Cardiac fibroblast (primary cell): ENCODE measurements around the gene ZNF143.

ENCODE experiments used
- DNase-seq, 2 donors: peaks; one replicate each; pipeline versions ENCODE4 v3.0.0 to v3.0.0-alpha.2; 2010; ENCODE audit warnings: low read depth in 2 of 2
- H3K4me3 ChIP-seq, 2 donors: replicated peaks in 1 of 2; 1 replicate in 1 of 2; 2 replicates in 1 of 2; pipeline ENCODE4 v1.5.1; 2011; ENCODE audit warnings: low read depth in 2 of 2, low read length in 2 of 2, mild to moderate bottlenecking in 2 of 2, moderate library complexity in 1 of 2
- CTCF ChIP-seq: IDR thresholded peaks from one replicate; pipeline ENCODE4 v1.5.1; 2011; ENCODE audit warnings: low read depth, mild to moderate bottlenecking, low read length, inconsistent platforms

The ZNF143 gene

GRCh38 chr11:9473408-9473807 is 12.6 kb downstream of the ZNF143 start:
- DNase-seq = no peak
- TF ChIP-seq CTCF = no peak
- H3K4me3 ChIP-seq = no peak overlapping the region

- no peak for TF ChIP-seq CTCF
- H3K4me3 ChIP-seq = no peak overlapping the region
- DNase-seq = no peak
These were observed 19.1 kb downstream of the ZNF143 start for GRCh38 chr11:9479899-9480298.

GRCh38 chr11:9489080-9489765 is 28.4 kb downstream of the ZNF143 start:
- peak; percentile 44 to 83 for DNase-seq
- no peak for TF ChIP-seq CTCF
- peak overlapping the region in 1 of 2 donors; percentile 12 for H3K4me3 ChIP-seq

- no peak overlapping the region for H3K4me3 ChIP-seq
- no peak for TF ChIP-seq CTCF
- no peak for DNase-seq
These were observed 29.6 kb downstream of the ZNF143 start for GRCh38 chr11:9490376-9490775.

GRCh38 chr11:9493492-9493891 is 32.7 kb downstream of the ZNF143 start:
- TF ChIP-seq CTCF = no peak
- no peak for DNase-seq
- H3K4me3 ChIP-seq = no peak overlapping the region

- no peak for TF ChIP-seq CTCF
- no peak overlapping the region for H3K4me3 ChIP-seq
- no peak for DNase-seq
These were observed 33.5 kb downstream of the ZNF143 start for GRCh38 chr11:9494316-9494715.

GRCh38 chr11:9495803-9496514 is 35.1 kb downstream of the ZNF143 start:
- no peak overlapping the region for H3K4me3 ChIP-seq
- no peak for TF ChIP-seq CTCF
- no peak for DNase-seq
